Nephron (organoid): ENCODE measurements around the gene SLC6A7.
"Not testable (repeated sequence)": the region's sequence is repeated elsewhere in the genome, so short reads cannot be mapped to it uniquely, and the experiment has no call there.

Experiments used
- H3K27ac Mint-ChIP-seq, 3 experiments: 2 replicates each; pipeline ENCODE4 v1.8.0; 2020; ENCODE audit warnings: mixed read lengths in 3 of 3, mild to moderate bottlenecking in 2 of 3, moderate library complexity in 1 of 3
- H3K27me3 Mint-ChIP-seq: 2 replicates; pipeline ENCODE4 v1.8.0; 2021; ENCODE audit warnings: low read depth, mild to moderate bottlenecking, moderate library complexity, mixed read lengths
- H3K36me3 Mint-ChIP-seq: 2 replicates; pipeline ENCODE4 v1.8.0; 2020; ENCODE audit warnings: low read depth, mixed read lengths
- H3K4me1 Mint-ChIP-seq: 2 replicates; pipeline ENCODE4 v1.8.0; 2020; ENCODE audit warnings: mixed read lengths
- H3K4me3 Mint-ChIP-seq, 3 experiments: 2 replicates each; pipeline ENCODE4 v1.8.0; 2020; ENCODE audit warnings: mild to moderate bottlenecking in 3 of 3, mixed read lengths in 3 of 3, moderate library complexity in 2 of 3
- H3K9me3 Mint-ChIP-seq: 2 replicates; pipeline ENCODE4 v1.8.0; 2020; ENCODE audit warnings: mixed read lengths
- CTCF ChIP-seq, 3 experiments: fragments of 200-600 bp; sonication (generic); IDR thresholded peaks; one replicate each; pipeline ENCODE4 v1.5.0; 2021; ENCODE audit warnings: antibody characterized with exemption in 3 of 3; ENCODE audit not compliant: unreplicated experiment in 3 of 3

The SLC6A7 gene

GRCh38 chr5:150244209-150244608 lies 54.3 kb downstream of the SLC6A7 start:
- Mint-ChIP-seq H3K4me3 (peak overlapping the region; percentile 80 to 84 (median 80)), H3K9me3 (no peaks in the 10 kb centered on the region), H3K4me1 (peaks cover 53% of the 10 kb centered on the region), H3K27ac (peak overlapping the region; percentile 62 to 80 (median 79)), H3K36me3 (no peaks in the 10 kb centered on the region), H3K27me3 (peaks cover 13% of the 10 kb centered on the region)
- no peak for TF ChIP-seq CTCF (IDR thresholded peaks at IDR 0.05; ENCODE audit: unreplicated experiment in 3 of 3)

GRCh38 chr5:150245111-150245789 lies 55.4 kb downstream of the SLC6A7 start:
- TF ChIP-seq CTCF (IDR thresholded peaks at IDR 0.05; ENCODE audit: unreplicated experiment in 3 of 3) = no peak
- Mint-ChIP-seq H3K4me1 (peaks cover 53% of the 10 kb centered on the region), H3K4me3 (peak overlapping the region; percentile 65 to 81 (median 80)), H3K9me3 (no peaks in the 10 kb centered on the region), H3K27ac (peak overlapping the region; percentile 68 to 80 (median 79)), H3K27me3 (peaks cover 13% of the 10 kb centered on the region), H3K36me3 (no peaks in the 10 kb centered on the region)

GRCh38 chr5:150245808-150246207 lies 55.9 kb downstream of the SLC6A7 start:
- TF ChIP-seq CTCF (IDR thresholded peaks at IDR 0.05; ENCODE audit: unreplicated experiment in 3 of 3) = no peak
- no peaks in the 10 kb centered on the region for H3K9me3 Mint-ChIP-seq
- H3K4me1 Mint-ChIP-seq = peaks cover 53% of the 10 kb centered on the region
- peaks cover 13% of the 10 kb centered on the region for H3K27me3 Mint-ChIP-seq
- H3K4me3 Mint-ChIP-seq = peak overlapping the region; percentile 48 to 81 (median 73)
- H3K27ac Mint-ChIP-seq = peak overlapping the region; percentile 68 to 80 (median 72)
- H3K36me3 Mint-ChIP-seq = no peaks in the 10 kb centered on the region

- H3K4me3 Mint-ChIP-seq = no peak overlapping the region
- no peaks in the 10 kb centered on the region for H3K9me3 Mint-ChIP-seq
- H3K4me1 Mint-ChIP-seq = peaks cover 52% of the 10 kb centered on the region
- peak overlapping the region in 1 of 3 experiments; percentile 73 for H3K27ac Mint-ChIP-seq
- H3K36me3 Mint-ChIP-seq = no peaks in the 10 kb centered on the region
- no peak for TF ChIP-seq CTCF (IDR thresholded peaks at IDR 0.05; ENCODE audit: unreplicated experiment in 3 of 3)
- H3K27me3 Mint-ChIP-seq = peaks cover 13% of the 10 kb centered on the region
Measured at GRCh38 chr5:150246429-150246828, 56.6 kb downstream of the SLC6A7 start.

GRCh38 chr5:150246835-150247234 lies 57.0 kb downstream of the SLC6A7 start:
- Mint-ChIP-seq H3K27ac (peak overlapping the region; percentile 18 to 73 (median 44)), H3K9me3 (no peaks in the 10 kb centered on the region), H3K4me3 (no peak overlapping the region), H3K27me3 (peaks cover 13% of the 10 kb centered on the region), H3K4me1 (peaks cover 48% of the 10 kb centered on the region), H3K36me3 (no peaks in the 10 kb centered on the region)
- no peak for TF ChIP-seq CTCF (IDR thresholded peaks at IDR 0.05; ENCODE audit: unreplicated experiment in 3 of 3)

GRCh38 chr5:150247726-150248125 lies 57.9 kb downstream of the SLC6A7 start:
- no peaks in the 10 kb centered on the region for H3K36me3 Mint-ChIP-seq
- TF ChIP-seq CTCF (IDR thresholded peaks at IDR 0.05; ENCODE audit: unreplicated experiment in 3 of 3) = no peak
- no peaks in the 10 kb centered on the region for H3K9me3 Mint-ChIP-seq
- peaks cover 43% of the 10 kb centered on the region for H3K4me1 Mint-ChIP-seq
- no peak overlapping the region for H3K27ac Mint-ChIP-seq
- peaks cover 12% of the 10 kb centered on the region for H3K27me3 Mint-ChIP-seq
- H3K4me3 Mint-ChIP-seq = no peak overlapping the region

- peaks cover 35% of the 10 kb centered on the region for H3K4me1 Mint-ChIP-seq
- not testable (repeated sequence) for H3K9me3 Mint-ChIP-seq, H3K36me3 Mint-ChIP-seq, H3K27ac Mint-ChIP-seq, H3K4me3 Mint-ChIP-seq, H3K27me3 Mint-ChIP-seq
Measured at GRCh38 chr5:150248493-150248892, 58.6 kb downstream of the SLC6A7 start.
